ENCODE results near the gene RNF20.
"Not testable (repeated sequence)": the region's sequence is repeated elsewhere in the genome, so short reads cannot be mapped to it uniquely, and the experiment has no call there.

Gene RNF20

DNA sequence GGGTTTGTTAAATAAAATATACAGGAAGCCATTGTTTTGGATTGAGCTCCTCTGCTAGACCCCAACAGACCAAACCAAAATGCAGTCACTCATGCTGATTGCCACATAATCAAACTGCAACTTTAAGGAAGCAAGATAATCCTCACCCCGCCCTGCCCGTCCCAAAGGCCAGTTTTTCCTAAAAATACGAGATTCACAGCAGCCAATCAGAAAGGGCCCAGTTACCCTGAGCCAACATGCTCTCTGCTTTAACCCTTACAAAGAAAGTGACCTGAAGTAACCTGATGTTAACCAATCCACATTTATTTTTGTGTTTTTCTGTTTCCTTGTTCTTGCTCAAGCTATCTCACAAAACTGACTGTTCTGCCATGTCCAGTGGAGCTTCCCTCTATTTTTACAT, 21.5 kb upstream of the RNF20 start:
- H4K20me1 ChIP-seq (ENCODE audit: insufficient read depth): no peaks in the 10 kb centered on the region
- H3K4me2 ChIP-seq: no peak overlapping the region
- peaks cover 8% of the 10 kb centered on the region for H3K4me1 ChIP-seq (ENCODE audit: low read depth, poor library complexity, severe bottlenecking)
- H3K9ac ChIP-seq: no peak overlapping the region
- H2AFZ ChIP-seq (ENCODE audit: low read depth): no peak overlapping the region
- no peak overlapping the region for H3K27ac ChIP-seq
- no peaks in the 10 kb centered on the region for H3K79me2 ChIP-seq (ENCODE audit: insufficient read depth, low read depth)
- no peak overlapping the region for H3K4me3 ChIP-seq (IDR thresholded peaks at IDR 0.05; ENCODE audit: insufficient read depth, low read depth, low read length)
- TF ChIP-seq, protein P1, sequence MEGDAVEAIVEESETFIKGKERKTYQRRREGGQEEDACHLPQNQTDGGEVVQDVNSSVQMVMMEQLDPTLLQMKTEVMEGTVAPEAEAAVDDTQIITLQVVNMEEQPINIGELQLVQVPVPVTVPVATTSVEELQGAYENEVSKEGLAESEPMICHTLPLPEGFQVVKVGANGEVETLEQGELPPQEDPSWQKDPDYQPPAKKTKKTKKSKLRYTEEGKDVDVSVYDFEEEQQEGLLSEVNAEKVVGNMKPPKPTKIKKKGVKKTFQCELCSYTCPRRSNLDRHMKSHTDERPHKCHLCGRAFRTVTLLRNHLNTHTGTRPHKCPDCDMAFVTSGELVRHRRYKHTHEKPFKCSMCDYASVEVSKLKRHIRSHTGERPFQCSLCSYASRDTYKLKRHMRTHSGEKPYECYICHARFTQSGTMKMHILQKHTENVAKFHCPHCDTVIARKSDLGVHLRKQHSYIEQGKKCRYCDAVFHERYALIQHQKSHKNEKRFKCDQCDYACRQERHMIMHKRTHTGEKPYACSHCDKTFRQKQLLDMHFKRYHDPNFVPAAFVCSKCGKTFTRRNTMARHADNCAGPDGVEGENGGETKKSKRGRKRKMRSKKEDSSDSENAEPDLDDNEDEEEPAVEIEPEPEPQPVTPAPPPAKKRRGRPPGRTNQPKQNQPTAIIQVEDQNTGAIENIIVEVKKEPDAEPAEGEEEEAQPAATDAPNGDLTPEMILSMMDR (conservative IDR thresholded peaks at IDR 0.05; ENCODE audit: low read depth, low read length): no peak
- H3K27me3 ChIP-seq (ENCODE audit: insufficient read depth, low read depth): no peaks in the 10 kb centered on the region
- no peaks in the 10 kb centered on the region for H3K36me3 ChIP-seq (ENCODE audit: insufficient read depth)

DNA sequence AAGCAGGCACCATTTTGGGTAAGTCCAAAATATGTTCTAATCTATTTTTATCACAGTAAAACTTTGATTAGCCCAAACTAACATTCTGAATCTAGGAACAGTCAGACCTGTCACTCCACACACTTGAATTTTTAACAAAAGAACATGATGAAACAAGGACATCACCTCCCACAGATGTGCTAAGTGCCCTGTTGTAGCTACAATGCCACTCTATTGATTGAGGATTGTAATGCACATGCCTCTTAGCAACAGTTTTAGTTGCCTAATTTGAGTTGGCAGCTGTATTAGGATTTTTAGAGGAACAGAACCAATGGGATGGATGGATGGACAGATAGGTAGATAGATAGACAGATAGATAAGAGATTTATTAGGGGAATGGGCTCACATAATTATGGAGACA, 20.3 kb upstream of the RNF20 start:
- no peaks in the 10 kb centered on the region for H3K36me3 ChIP-seq (ENCODE audit: insufficient read depth)
- H3K4me3 ChIP-seq (IDR thresholded peaks at IDR 0.05; ENCODE audit: insufficient read depth, low read depth, low read length): no peak overlapping the region
- H4K20me1 ChIP-seq (ENCODE audit: insufficient read depth): no peaks in the 10 kb centered on the region
- TF ChIP-seq, protein P1 (conservative IDR thresholded peaks at IDR 0.05; ENCODE audit: low read depth, low read length): no peak
- no peak overlapping the region for H3K4me2 ChIP-seq
- no peaks in the 10 kb centered on the region for H3K27me3 ChIP-seq (ENCODE audit: insufficient read depth, low read depth)
- no peak overlapping the region for H3K9ac ChIP-seq
- H3K79me2 ChIP-seq (ENCODE audit: insufficient read depth, low read depth): no peaks in the 10 kb centered on the region
- no peak overlapping the region for H3K27ac ChIP-seq
- no peak overlapping the region for H2AFZ ChIP-seq (ENCODE audit: low read depth)
- peaks cover 8% of the 10 kb centered on the region for H3K4me1 ChIP-seq (ENCODE audit: low read depth, poor library complexity, severe bottlenecking)

DNA sequence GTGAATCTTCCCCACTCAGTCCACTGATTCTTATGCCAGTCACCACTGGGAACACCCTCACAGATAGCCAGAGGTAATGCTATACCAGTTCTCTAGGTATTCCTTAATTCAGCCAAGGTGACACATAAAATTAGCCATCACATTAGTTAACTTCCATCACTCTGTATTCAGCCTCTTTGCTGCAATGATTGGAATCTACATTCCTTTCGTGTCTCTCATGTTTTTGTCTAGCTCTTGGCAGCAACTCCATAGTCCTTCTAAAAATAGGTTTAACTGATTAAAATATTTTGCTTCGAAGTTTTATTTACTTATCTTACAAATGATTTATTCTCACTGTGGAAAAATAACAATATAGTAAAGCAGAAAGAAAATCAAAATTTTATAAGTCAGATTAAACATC, 19.6 kb upstream of the RNF20 start:
- Histone ChIP-seq H3K4me2 (no peak overlapping the region), H3K27ac (no peak overlapping the region), H3K36me3 (ENCODE audit: insufficient read depth) (no peaks in the 10 kb centered on the region), H4K20me1 (ENCODE audit: insufficient read depth) (no peaks in the 10 kb centered on the region), H2AFZ (ENCODE audit: low read depth) (no peak overlapping the region), H3K27me3 (ENCODE audit: insufficient read depth, low read depth) (no peaks in the 10 kb centered on the region), H3K4me3 (IDR thresholded peaks at IDR 0.05; ENCODE audit: insufficient read depth, low read depth, low read length) (no peak overlapping the region), H3K9ac (no peak overlapping the region), H3K79me2 (ENCODE audit: insufficient read depth, low read depth) (no peaks in the 10 kb centered on the region), H3K4me1 (ENCODE audit: low read depth, poor library complexity, severe bottlenecking) (peaks cover 8% of the 10 kb centered on the region)
- TF ChIP-seq, protein P1 (conservative IDR thresholded peaks at IDR 0.05; ENCODE audit: low read depth, low read length): no peak

DNA sequence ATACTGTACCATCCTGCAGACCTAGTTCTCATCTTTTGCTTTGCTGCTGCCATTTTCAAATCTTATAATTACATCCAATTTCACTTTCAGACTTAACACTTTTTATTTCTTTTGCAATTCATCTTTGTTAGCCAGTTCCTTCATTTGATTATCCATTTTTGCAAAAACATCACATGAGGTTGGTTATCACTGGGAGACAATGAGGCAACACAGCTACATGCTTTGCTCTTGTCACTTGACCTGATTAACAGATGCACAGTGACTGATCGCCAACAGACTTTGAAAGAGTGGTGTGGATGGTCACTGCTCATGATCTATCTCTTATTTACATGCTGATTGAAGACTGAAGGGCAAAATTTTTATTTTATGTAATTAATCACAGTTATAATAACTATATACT, 17.0 kb upstream of the RNF20 start:
- peaks cover 8% of the 10 kb centered on the region for H3K4me1 ChIP-seq (ENCODE audit: low read depth, poor library complexity, severe bottlenecking)
- H2AFZ ChIP-seq (ENCODE audit: low read depth): no peak overlapping the region
- no peaks in the 10 kb centered on the region for H4K20me1 ChIP-seq (ENCODE audit: insufficient read depth)
- TF ChIP-seq, protein P1 (conservative IDR thresholded peaks at IDR 0.05; ENCODE audit: low read depth, low read length): no peak
- H3K9ac ChIP-seq: no peak overlapping the region
- no peak overlapping the region for H3K27ac ChIP-seq
- H3K79me2 ChIP-seq (ENCODE audit: insufficient read depth, low read depth): no peaks in the 10 kb centered on the region
- H3K27me3 ChIP-seq (ENCODE audit: insufficient read depth, low read depth): no peaks in the 10 kb centered on the region
- no peak overlapping the region for H3K4me2 ChIP-seq
- no peak overlapping the region for H3K4me3 ChIP-seq (IDR thresholded peaks at IDR 0.05; ENCODE audit: insufficient read depth, low read depth, low read length)
- H3K36me3 ChIP-seq (ENCODE audit: insufficient read depth): no peaks in the 10 kb centered on the region

DNA sequence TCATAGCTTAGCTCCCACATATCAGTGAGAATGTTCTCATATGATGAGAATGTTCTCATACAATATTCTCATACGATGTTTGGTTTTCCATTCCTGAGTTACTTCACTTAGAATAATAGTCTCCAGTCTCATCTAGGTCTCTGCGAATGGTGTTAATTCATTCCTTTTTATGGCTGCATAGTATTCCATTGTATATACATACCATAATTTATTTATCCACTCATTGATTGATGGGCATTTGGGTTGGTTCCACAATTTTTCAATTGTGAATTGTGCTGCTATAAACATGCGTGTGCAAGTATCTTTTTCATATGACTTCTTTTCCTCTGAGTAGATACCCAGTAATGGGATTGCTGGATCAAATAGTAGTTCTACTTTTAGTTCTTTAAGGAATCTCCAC, 15.2 kb upstream of the RNF20 start:
- not testable (repeated sequence) for H3K4me1 ChIP-seq (ENCODE audit: low read depth, poor library complexity, severe bottlenecking); H3K4me3 ChIP-seq (IDR thresholded peaks at IDR 0.05; ENCODE audit: insufficient read depth, low read depth, low read length); H3K27me3 ChIP-seq (ENCODE audit: insufficient read depth, low read depth); H3K36me3 ChIP-seq (ENCODE audit: insufficient read depth); H3K9ac ChIP-seq; H3K4me2 ChIP-seq; H3K27ac ChIP-seq; H2AFZ ChIP-seq (ENCODE audit: low read depth); H4K20me1 ChIP-seq (ENCODE audit: insufficient read depth); H3K79me2 ChIP-seq (ENCODE audit: insufficient read depth, low read depth)

Data from KMS-11 (cell line).